ENCODE measurements around the gene LYST.

Gene LYST

DNA sequence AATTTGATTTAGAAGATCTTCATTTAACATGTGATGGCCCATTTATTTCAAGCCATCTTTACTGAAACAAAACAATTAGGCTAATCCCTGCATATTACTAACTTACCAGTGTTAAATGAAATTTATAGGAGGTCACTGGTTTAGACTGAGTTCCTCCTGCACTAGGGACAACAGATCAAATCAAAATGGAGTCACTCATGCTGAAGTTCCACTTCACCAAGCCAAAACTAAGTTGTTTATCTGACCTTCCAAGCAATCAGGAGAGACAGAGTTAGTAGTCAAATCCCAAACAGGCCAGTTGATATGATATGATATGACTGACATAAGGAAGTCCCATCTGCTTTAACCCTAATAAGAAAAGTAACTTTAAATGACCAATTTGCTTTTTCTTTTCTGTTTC, 4.8 kb downstream of the LYST start:
- TF ChIP-seq, protein P1, sequence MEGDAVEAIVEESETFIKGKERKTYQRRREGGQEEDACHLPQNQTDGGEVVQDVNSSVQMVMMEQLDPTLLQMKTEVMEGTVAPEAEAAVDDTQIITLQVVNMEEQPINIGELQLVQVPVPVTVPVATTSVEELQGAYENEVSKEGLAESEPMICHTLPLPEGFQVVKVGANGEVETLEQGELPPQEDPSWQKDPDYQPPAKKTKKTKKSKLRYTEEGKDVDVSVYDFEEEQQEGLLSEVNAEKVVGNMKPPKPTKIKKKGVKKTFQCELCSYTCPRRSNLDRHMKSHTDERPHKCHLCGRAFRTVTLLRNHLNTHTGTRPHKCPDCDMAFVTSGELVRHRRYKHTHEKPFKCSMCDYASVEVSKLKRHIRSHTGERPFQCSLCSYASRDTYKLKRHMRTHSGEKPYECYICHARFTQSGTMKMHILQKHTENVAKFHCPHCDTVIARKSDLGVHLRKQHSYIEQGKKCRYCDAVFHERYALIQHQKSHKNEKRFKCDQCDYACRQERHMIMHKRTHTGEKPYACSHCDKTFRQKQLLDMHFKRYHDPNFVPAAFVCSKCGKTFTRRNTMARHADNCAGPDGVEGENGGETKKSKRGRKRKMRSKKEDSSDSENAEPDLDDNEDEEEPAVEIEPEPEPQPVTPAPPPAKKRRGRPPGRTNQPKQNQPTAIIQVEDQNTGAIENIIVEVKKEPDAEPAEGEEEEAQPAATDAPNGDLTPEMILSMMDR (IDR thresholded peaks at IDR 0.05; ENCODE audit: control insufficient read depth, insufficient read depth, low read depth, low read length, missing control alignments), result no peak

DNA sequence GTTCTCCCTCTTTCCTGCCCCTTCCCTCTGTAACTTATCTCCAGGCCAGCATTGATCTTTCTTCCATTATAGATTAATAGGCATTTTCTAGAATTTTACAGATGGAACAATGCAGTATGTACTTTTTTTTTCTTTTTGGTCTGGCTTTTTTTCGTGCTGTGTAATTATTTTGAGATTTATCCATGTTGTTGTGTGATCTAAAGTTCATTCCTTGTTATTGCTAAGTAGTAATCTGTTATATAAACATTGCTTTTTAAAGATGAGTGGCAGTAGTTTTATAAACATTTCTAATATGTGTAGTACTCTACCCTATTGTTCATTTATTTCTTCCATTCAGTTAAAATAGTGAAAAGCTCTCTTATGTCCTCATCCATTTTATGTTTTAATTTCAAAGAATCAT, 5.9 kb downstream of the LYST start:
- TF ChIP-seq, protein P1 (IDR thresholded peaks at IDR 0.05; ENCODE audit: control insufficient read depth, insufficient read depth, low read depth, low read length, missing control alignments), result no peak
- DNase-seq (ENCODE audit: low read depth), result no peak
- H3K4me3 ChIP-seq (ENCODE audit: control insufficient read depth, low read depth, low read length), result no peak overlapping the region

More for the DNA sequence above, 4.8 kb downstream of the LYST start:
- DNase-seq (ENCODE audit: low read depth), result no peak
- no peak overlapping the region for H3K4me3 ChIP-seq (ENCODE audit: control insufficient read depth, low read depth, low read length)

DNA sequence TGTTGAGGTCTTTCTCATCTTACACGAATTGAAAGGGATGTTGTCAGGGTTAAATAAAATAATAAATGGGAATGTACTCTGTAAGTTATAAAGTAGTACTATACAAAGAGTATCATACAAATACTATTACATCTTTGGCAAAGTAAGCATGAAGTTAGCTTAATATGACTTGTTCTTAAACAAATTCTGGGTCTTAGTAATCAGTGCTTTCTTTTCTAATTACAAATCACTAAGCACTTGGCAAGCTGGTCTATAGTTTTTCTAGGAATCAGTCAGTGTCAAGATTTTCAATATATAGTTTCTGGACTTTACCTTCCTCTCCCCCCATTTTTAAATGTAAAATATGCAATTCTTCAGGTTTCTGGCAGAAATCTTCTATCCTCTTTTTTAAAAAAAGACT, 6.9 kb downstream of the LYST start:
- no peak for DNase-seq (ENCODE audit: low read depth)
- TF ChIP-seq, protein P1 (IDR thresholded peaks at IDR 0.05; ENCODE audit: control insufficient read depth, insufficient read depth, low read depth, low read length, missing control alignments), result no peak

DNA sequence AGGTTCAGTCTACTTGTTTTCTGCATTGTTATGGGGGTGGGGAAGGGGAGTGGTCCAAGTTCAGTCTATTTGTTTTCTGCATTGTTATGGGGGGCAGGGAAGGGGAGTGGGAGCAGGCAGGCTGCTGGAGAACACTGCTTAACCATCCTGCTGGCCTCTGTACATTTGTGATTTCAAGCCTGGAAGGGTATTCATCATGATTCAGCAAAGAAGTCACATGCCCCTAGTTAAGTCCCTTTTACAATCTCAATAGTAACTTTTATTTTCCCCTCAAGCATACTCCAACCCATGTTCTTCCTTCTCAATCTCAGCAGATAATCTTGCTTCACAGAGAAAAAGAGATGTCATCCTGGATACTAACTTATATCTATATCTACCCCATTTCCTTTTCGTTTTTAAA, 7.9 kb downstream of the LYST start:
- H3K4me3 ChIP-seq (ENCODE audit: control insufficient read depth, low read depth, low read length), result no peak overlapping the region
- no peak for DNase-seq (ENCODE audit: low read depth)
- TF ChIP-seq, protein P1 (IDR thresholded peaks at IDR 0.05; ENCODE audit: control insufficient read depth, insufficient read depth, low read depth, low read length, missing control alignments), result no peak

More for the DNA sequence above, 6.9 kb downstream of the LYST start:
- H3K4me3 ChIP-seq (ENCODE audit: control insufficient read depth, low read depth, low read length), result no peak overlapping the region

DNA sequence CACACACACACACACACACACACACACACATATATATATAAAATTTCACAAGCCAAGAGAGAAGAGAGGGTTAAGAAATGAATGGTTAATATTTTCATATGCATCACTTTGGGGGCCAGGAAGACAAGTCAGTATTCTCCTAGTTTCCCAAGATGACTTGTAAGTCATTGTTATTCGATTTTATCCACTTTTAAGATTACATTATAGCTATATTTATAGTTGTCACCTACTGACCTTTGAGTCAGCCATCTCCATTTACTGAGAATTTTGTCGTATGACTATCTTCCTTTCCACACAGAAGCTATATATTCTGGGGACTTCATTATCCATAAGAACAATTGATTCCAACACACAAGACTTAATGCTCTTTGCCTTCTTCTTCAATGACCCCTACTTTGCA, 8.9 kb downstream of the LYST start:
- TF ChIP-seq, protein P1 (IDR thresholded peaks at IDR 0.05; ENCODE audit: control insufficient read depth, insufficient read depth, low read depth, low read length, missing control alignments), result no peak
- no peak overlapping the region for H3K4me3 ChIP-seq (ENCODE audit: control insufficient read depth, low read depth, low read length)
- no peak for DNase-seq (ENCODE audit: low read depth)

DNA sequence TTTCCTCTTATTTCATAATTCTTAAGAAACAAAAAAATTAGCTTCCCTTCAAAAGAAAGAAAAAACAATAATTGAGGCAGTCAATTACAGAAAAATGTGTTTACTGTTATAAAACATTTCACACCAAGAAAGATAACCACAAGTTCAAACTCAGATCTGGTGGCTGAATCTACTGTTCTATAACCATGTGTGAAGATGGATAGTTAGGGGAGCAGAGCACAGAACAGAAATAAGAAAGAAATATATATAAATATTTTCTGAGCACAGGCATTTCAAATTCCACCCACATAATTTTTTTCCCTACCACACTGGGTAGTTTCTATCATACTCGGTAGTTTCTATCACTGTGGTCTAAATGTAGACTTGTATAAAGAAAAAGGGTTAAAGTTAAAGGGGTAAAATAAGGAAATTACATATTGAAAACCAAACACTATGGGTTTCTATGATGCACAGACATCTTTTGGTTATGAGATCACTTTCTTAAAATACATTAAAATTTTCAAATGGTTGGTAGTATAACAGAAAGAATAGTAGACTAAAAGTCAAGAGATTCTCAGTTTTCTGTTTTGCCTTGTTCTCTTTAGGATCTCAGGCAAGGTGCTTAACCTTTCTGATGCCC, 10.8 kb downstream of the LYST start:
- H3K4me3 ChIP-seq (ENCODE audit: control insufficient read depth, low read depth, low read length), result no peak overlapping the region
- DNase-seq (ENCODE audit: low read depth), result no peak
- TF ChIP-seq, protein P1 (IDR thresholded peaks at IDR 0.05; ENCODE audit: control insufficient read depth, insufficient read depth, low read depth, low read length, missing control alignments), result no peak
